NT2/D1 (cell line): ENCODE measurements around the gene MTRR.

Experiments used
- SUZ12 ChIP-seq: IDR thresholded peaks from 2 replicates; pipeline ENCODE4 v1.6.1; 2011; ENCODE audit not compliant: insufficient read length, insufficient read depth; ENCODE audit errors: extremely low read depth
- YY1 ChIP-seq: IDR thresholded peaks from 2 replicates; pipeline ENCODE4 v1.6.1; 2011; ENCODE audit not compliant: insufficient read length, insufficient read depth

DNA sequence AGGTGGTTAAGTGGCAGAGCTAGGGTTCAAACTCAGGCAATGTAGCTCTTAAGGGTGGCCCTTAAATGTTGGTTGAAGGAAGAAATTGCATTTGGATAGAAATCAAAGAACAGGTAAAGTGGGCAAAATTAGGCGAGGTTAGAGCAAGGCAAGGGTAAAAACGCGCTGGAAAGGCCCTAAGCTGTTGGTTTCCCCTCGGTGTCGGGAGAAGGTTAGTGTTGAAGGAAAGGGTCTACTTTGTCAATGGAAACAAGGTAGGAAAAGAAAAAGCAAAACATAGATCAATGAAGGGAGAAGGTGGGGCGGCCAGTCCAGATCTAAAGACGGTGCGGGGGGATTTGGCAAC lies 548 bp upstream of the MTRR start:
- no peak for TF ChIP-seq YY1
- TF ChIP-seq SUZ12 = no peak
